Measurements from ENCODE around the gene RAB30.

RAB30 gene

GRCh38 chr11:82939456-82939855 lies 132.2 kb downstream of the RAB30 start:
- DNase-seq: no peak

- no peak for DNase-seq
Measured at GRCh38 chr11:82937554-82937953, 134.1 kb downstream of the RAB30 start.

GRCh38 chr11:82936261-82936660 lies 135.4 kb downstream of the RAB30 start:
- DNase-seq: no peak

DNA sequence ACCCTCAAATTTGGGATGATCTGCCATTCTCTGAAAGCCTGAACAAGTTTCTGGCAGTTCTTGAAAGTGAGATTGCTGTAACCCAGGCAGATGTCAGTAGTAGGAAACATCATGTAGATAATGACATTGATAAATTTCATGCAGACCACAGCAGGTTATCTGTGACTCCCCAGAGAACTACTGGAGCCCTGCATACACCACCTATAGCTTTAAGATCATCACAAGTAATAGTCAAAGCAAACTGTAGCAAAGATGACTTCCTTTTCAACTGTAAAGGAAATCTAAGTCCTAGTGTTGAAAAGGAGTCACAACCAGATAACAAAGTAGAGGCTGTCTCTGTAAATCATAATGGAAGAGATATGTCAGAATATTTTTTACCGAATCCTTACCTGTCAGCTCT lies 139.1 kb downstream of the RAB30 start:
- no peak for DNase-seq

- no peak for DNase-seq
Measured at GRCh38 chr11:82930734-82931133, 141.0 kb downstream of the RAB30 start.

GRCh38 chr11:82930229-82930628 lies 141.5 kb downstream of the RAB30 start:
- no peak for DNase-seq

- no peak for DNase-seq
Measured at GRCh38 chr11:82929121-82929520, 142.6 kb downstream of the RAB30 start.

GRCh38 chr11:82927264-82927880 lies 144.3 kb downstream of the RAB30 start:
- no peak for DNase-seq

- no peak for DNase-seq
Measured at GRCh38 chr11:82924522-82925224, 147.0 kb downstream of the RAB30 start.
